Esophagus muscularis mucosa (tissue), 4 donors: ENCODE results near the gene INO80D.

Experiments used
- CTCF ChIP-seq, 3 experiments: fragments of 200-600 bp in 2 of 3; fragments of 450-650 bp in 1 of 3; sonication (generic) in 2 of 3; IDR thresholded peaks; one replicate each; pipeline ENCODE4 v1.5.1; 2017 to 2019; ENCODE audit warnings: antibody characterized with exemption in 3 of 3, mild to moderate bottlenecking in 2 of 3, moderate library complexity in 1 of 3
- EP300 ChIP-seq: sonication (generic); formaldehyde crosslinking; IDR thresholded peaks from one replicate; pipeline ENCODE4 v1.6.1; 2017; ENCODE audit warnings: antibody characterized with exemption
- POLR2A ChIP-seq: fragments of 450-650 bp; IDR thresholded peaks from one replicate; pipeline ENCODE4 v1.6.1; 2017; ENCODE audit warnings: antibody characterized with exemption, moderate library complexity, mild to moderate bottlenecking, low read depth
- POLR2AphosphoS5 ChIP-seq, 2 donors: sonication (generic); formaldehyde crosslinking; IDR thresholded peaks; one replicate each; pipeline ENCODE4 v1.6.1; 2017; ENCODE audit warnings: antibody characterized with exemption in 2 of 2

- TF ChIP-seq POLR2A (no peak), EP300 (no peak), POLR2AphosphoS5 (IDR thresholded peaks at IDR 0.05) (no peak), CTCF (IDR thresholded peaks at IDR 0.05) (no peak)
These were observed 23.2 kb downstream of the INO80D start for GRCh38 chr2:206062724-206063123.
